ENCODE results near the gene CADPS. TPM values are rescaled to one million over a fixed set of nuclear protein-coding genes. Genes with fewer than 3 reads are reported as not detected.

The CADPS gene
- total RNA-seq, 2 experiments from 2014 or later = 61.3 to 68.6 TPM

- CTCF ChIA-PET (ENCODE audit: unreplicated experiment) = interaction anchor here (0.8 to 1.6 kb wide), 2 partner anchors 76 to 371 kb away, joined by 3 to 4 read pairs; no protein-coding TSS in a partner anchor
These were observed 372.6 kb downstream of the CADPS start for GRCh38 chr3:62502315-62503300.

GRCh38 chr3:62501289-62501668 is 373.9 kb downstream of the CADPS start:
- no peaks in the 10 kb centered on the region for H3K36me3 ChIP-seq (ENCODE audit: insufficient read depth, low read length)
- BruUV-seq (replicated peaks) = no TSS peak
- no peaks in the 10 kb centered on the region for H3K79me2 ChIP-seq (ENCODE audit: insufficient read depth, low read depth, low read length)
- peak overlapping the region; percentile 81 for H3K4me2 ChIP-seq (ENCODE audit: low read length)
- H3K9me3 ChIP-seq (ENCODE audit: low read length) = no peaks in the 10 kb centered on the region
- H3K4me1 ChIP-seq (ENCODE audit: insufficient read depth, low read length, poor library complexity, severe bottlenecking) = peaks cover 50% of the 10 kb centered on the region
- peak overlapping the region; percentile 84 for H3K27ac ChIP-seq (ENCODE audit: low read depth, low read length, poor library complexity, severe bottlenecking)
- intact Hi-C loops (cut with micrococcal nuclease; ENCODE audit: unreplicated experiment) = loop anchor here (10.0 kb wide), 1 partner anchor 324 kb away; no protein-coding TSS in a partner anchor
- TF ChIP-seq EZH2phosphoT487 (IDR thresholded peaks at IDR 0.05; ENCODE audit: borderline replicate concordance, low read depth, low read length) (no peak), CTCF (conservative IDR thresholded peaks at IDR 0.05; ENCODE audit: low read length) (no peak)
- H3K9me2 ChIP-seq (ENCODE audit: insufficient read depth, low read length) = no peaks in the 10 kb centered on the region
- POLR2A ChIA-PET = interaction anchor here (1.6 to 2.5 kb wide), 2 partner anchors 17 to 21 kb away, joined by 5 to 11 read pairs; no protein-coding TSS in a partner anchor
- H2AFZ ChIP-seq (ENCODE audit: low read length) = no peak overlapping the region; the same call in 1 of the 2 replicates
- H3K4me3 ChIP-seq (ENCODE audit: low read depth, low read length, poor library complexity, severe bottlenecking) = no peak overlapping the region
- no peaks in the 10 kb centered on the region for H4K20me1 ChIP-seq (ENCODE audit: insufficient read depth, low read length)
- DNase-seq (ENCODE audit: low spot score) = no peak
- CTCF ChIA-PET (ENCODE audit: unreplicated experiment) = no interaction called here

More at GRCh38 chr3:62502315-62503300, 372.6 kb downstream of the CADPS start:
- Histone ChIP-seq H3K36me3 (ENCODE audit: insufficient read depth, low read length) (no peaks in the 10 kb centered on the region), H3K27ac (ENCODE audit: low read depth, low read length, poor library complexity, severe bottlenecking) (peak overlapping the region; percentile 84), H2AFZ (ENCODE audit: low read length) (peak overlapping the region; percentile 47; the same call in 1 of the 2 replicates), H3K9me3 (ENCODE audit: low read length) (no peaks in the 10 kb centered on the region), H3K9me2 (ENCODE audit: insufficient read depth, low read length) (no peaks in the 10 kb centered on the region), H3K4me1 (ENCODE audit: insufficient read depth, low read length, poor library complexity, severe bottlenecking) (peaks cover 50% of the 10 kb centered on the region), H3K4me3 (ENCODE audit: low read depth, low read length, poor library complexity, severe bottlenecking) (peak overlapping the region; percentile 42), H4K20me1 (ENCODE audit: insufficient read depth, low read length) (no peaks in the 10 kb centered on the region), H3K79me2 (ENCODE audit: insufficient read depth, low read depth, low read length) (no peaks in the 10 kb centered on the region), H3K4me2 (ENCODE audit: low read length) (peak overlapping the region; percentile 81)
- no peak for TF ChIP-seq EZH2phosphoT487 (IDR thresholded peaks at IDR 0.05; ENCODE audit: borderline replicate concordance, low read depth, low read length)
- TF ChIP-seq CTCF (conservative IDR thresholded peaks at IDR 0.05; ENCODE audit: low read length) = no peak
- no TSS peak for BruUV-seq (replicated peaks)
- intact Hi-C loops (cut with micrococcal nuclease; ENCODE audit: unreplicated experiment) = loop anchor here (2.0 to 10.0 kb wide), 2 partner anchors 322 to 370 kb away; no protein-coding TSS in a partner anchor
- POLR2A ChIA-PET = interaction anchor here (0.5 to 2.5 kb wide), 19 partner anchors 8 to 1756 kb away, joined by 3 to 11 read pairs (median 3); no protein-coding TSS in a partner anchor
- DNase-seq (ENCODE audit: low spot score) = peak; percentile 88

Data from OCI-LY7 (cell line).